Measurements from ENCODE around the gene DNLZ.

DNA sequence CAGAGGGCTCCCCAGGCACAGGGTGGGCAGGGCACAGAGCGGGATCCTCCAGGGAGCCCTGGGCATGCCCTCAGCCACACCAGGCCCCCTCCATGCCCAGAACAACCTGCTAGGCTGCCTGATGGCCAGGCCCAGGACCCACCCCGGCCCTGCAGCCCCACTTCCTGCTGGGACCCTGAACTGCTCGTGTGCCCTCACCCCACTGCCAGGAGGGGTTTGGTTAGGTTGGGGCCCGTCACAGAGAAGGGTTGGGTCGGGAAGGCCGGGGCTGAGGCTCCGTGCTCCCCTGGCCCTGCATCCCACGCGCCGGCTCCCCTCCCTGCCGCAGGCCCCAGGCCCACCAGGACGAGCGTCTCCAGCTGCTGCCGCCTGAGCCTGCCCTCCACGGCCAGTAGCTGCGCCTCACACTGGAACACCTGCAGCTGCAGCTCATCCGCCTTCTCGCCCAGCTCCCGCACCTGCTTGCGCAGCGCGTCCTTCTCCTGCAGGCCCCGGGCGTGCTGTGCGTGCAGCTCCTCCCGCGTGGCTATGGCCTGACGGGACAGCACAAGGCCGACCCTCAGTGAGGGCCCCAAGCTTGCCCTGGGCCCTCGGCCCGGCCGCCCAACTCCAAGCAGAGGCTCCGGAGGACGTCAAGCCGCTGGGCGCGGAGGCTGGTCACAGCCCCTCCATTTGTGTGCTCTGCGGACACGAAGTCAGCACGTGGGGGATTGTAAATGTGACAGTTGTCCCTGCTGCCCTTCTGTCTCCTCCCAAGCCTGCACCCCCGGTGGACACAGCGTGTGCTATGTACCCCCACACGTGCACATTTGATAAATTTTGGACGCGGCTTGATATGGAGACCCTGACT, 4.0 kb upstream of the DNLZ start:
- no peak for TF ChIP-seq EZH2 (IDR thresholded peaks at IDR 0.05; ENCODE audit: low read length, missing control alignments)
- TF ChIP-seq CTCF (conservative IDR thresholded peaks at IDR 0.05 in 1 of 2, IDR thresholded peaks at IDR 0.05 in 1 of 2; ENCODE audit: low read depth in 1 of 2, low read length in 2 of 2), result no peak

All from fibroblast of lung (primary cell).